Natural killer cell treated with Interleukin-12 subunit alpha and Interleukin-12 subunit beta and Interleukin-15 and Interleukin-18, amount 100 ng/mL, for 72 hours (primary cell): ENCODE measurements around the gene MSI2. TPM values are rescaled to one million over a fixed set of nuclear protein-coding genes. Genes with fewer than 3 reads are reported as not detected.
A peak's percentile ranks its signal among the peaks of the same experiment; 100 is the strongest.

Source experiments
- ATAC-seq, 2 donors: fragments of 150-1000 bp; cut with Tn5 transposase in 1 of 2; sonication (Bioruptor Pico), chemical (Tn5 transposase) in 1 of 2; 2 replicates each; pipeline ENCODE4 v1.10.0; 2021
- DNase-seq: peaks from one replicate; pipeline ENCODE4 v3.0.0; 2022; ENCODE audit warnings: low spot score
- H3K27ac Mint-ChIP-seq, 2 donors: 1 replicate in 1 of 2; 2 replicates in 1 of 2; pipeline ENCODE4 v1.8.0; 2022; ENCODE audit warnings: mixed read lengths in 2 of 2, mild to moderate bottlenecking in 1 of 2, moderate library complexity in 1 of 2
- H3K27me3 Mint-ChIP-seq, 2 donors: 1 replicate in 1 of 2; 2 replicates in 1 of 2; pipeline ENCODE4 v1.8.0; 2022; ENCODE audit warnings: mixed read lengths in 2 of 2
- H3K36me3 Mint-ChIP-seq: one replicate; pipeline ENCODE4 v1.8.0; 2022; ENCODE audit warnings: mixed read lengths
- H3K4me1 Mint-ChIP-seq, 2 donors: 1 replicate in 1 of 2; 2 replicates in 1 of 2; pipeline ENCODE4 v1.8.0; 2022; ENCODE audit warnings: low read depth in 2 of 2, mixed read lengths in 2 of 2, mild to moderate bottlenecking in 1 of 2
- H3K4me3 Mint-ChIP-seq: one replicate; pipeline ENCODE4 v1.8.0; 2022; ENCODE audit warnings: mixed read lengths
- H3K9me3 Mint-ChIP-seq: 2 replicates; pipeline ENCODE4 v1.8.0; 2022; ENCODE audit warnings: mixed read lengths
- total RNA-seq, 2 donors: library from RNA; stranded (reverse); gene quantifications; one replicate each; pipeline ENCODE4 v1.2.3, GENCODE V29; 2022

The MSI2 gene
- total RNA-seq, 2 donors from 2014 or later, result 51.3 to 126 TPM

GRCh38 chr17:57714665-57715180 lies 458.4 kb downstream of the MSI2 start:
- Mint-ChIP-seq H3K4me3 (no peak overlapping the region), H3K27me3 (peaks cover 29 to 46% of the 10 kb centered on the region in 2 donors), H3K4me1 (no peaks in the 10 kb centered on the region), H3K27ac (no peak overlapping the region), H3K36me3 (no peaks in the 10 kb centered on the region), H3K9me3 (no peaks in the 10 kb centered on the region)
- DNase-seq (no peak), ATAC-seq (no peak)

DNA sequence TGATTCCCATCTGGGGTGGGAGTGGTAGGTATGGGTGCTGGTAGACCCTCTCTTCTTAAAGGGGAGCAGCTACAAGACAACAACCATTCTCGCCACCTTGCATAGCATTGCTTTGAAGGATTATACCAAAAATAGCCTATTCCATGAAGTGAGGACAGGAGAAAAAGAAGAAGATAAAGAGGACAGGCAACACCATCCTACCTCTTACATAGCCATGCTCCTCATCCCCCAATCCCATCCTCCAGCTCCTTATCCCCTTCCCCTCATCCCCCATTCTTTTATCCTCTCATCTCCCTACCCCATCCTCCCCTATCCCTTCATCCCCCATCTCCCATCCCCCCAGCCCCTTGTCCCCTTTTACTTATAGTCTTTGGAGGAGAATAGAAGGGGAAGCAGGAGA lies 459.7 kb downstream of the MSI2 start:
- no peak overlapping the region for H3K4me3 Mint-ChIP-seq
- H3K36me3 Mint-ChIP-seq, result no peaks in the 10 kb centered on the region
- DNase-seq (no peak), ATAC-seq (no peak)
- H3K27me3 Mint-ChIP-seq, result peaks cover 26 to 44% of the 10 kb centered on the region in 2 donors
- H3K27ac Mint-ChIP-seq, result no peak overlapping the region
- H3K4me1 Mint-ChIP-seq, result no peaks in the 10 kb centered on the region
- no peaks in the 10 kb centered on the region for H3K9me3 Mint-ChIP-seq

DNA sequence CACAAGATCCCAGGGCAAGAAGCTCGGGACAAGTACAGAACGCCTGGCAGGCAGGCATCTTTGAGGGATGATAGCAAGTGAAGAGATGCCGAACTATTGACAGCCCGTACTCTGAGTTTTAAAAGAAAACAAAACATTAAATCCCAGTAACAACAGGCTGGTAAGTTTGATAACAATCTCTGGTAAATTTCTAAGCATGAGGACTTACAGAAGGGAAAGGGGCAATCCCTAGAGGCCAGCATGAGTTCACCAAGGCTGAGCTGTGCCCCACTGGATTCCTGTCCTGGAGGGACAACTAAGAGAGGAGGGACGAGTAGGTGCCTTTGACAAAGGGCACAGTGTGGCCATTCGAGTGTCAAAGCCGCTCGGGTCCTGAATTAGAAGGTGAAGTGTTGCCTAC lies 462.6 kb downstream of the MSI2 start:
- no peak overlapping the region for H3K4me3 Mint-ChIP-seq
- no peaks in the 10 kb centered on the region for H3K9me3 Mint-ChIP-seq
- H3K4me1 Mint-ChIP-seq, result peaks cover 6 to 9% of the 10 kb centered on the region in 2 donors
- H3K27ac Mint-ChIP-seq, result no peak overlapping the region
- H3K36me3 Mint-ChIP-seq, result no peaks in the 10 kb centered on the region
- ATAC-seq (no peak), DNase-seq (no peak)
- peaks cover 12 to 23% of the 10 kb centered on the region in 2 donors for H3K27me3 Mint-ChIP-seq

DNA sequence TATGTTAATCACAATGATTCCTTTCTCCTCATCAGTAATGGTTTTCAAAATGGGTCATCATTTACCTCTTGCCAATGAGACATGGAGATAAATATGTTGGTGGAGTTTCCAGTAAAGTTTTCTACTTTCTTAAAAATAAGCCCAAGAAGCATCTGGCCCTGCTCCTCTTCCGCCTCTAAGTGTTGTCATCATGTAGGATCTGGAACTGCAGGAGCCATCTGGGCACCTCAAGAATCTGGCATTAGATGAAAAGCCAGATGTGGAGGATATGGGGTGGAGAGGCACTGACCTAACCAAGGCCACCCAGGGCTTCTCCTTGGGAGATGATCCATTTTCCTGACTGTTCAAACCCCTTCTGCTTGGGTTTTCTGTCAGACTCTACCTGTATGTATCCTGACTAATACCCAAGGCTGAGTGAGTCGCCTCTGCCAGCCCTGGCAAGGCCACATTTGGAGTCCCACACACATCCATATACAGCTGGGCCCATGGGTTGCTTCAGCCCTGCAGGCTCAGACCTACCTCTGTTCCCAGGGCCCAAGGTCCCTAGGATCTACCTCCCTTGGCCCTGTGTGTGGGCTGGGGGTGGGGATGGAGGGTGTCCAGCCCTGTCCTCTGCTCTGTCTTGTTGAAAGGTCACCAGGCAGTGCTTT lies 464.2 kb downstream of the MSI2 start:
- H3K36me3 Mint-ChIP-seq, result no peaks in the 10 kb centered on the region
- DNase-seq, result no peak
- ATAC-seq, result peak in 1 of 2 donors; percentile 33
- H3K9me3 Mint-ChIP-seq, result no peaks in the 10 kb centered on the region
- no peak overlapping the region for H3K27ac Mint-ChIP-seq
- peaks cover 6 to 9% of the 10 kb centered on the region in 2 donors for H3K4me1 Mint-ChIP-seq
- peaks cover 9 to 22% of the 10 kb centered on the region in 2 donors for H3K27me3 Mint-ChIP-seq
- H3K4me3 Mint-ChIP-seq, result no peak overlapping the region

- peaks cover 0 to 6% of the 10 kb centered on the region in 2 donors for H3K27me3 Mint-ChIP-seq
- peaks cover 6 to 9% of the 10 kb centered on the region in 2 donors for H3K4me1 Mint-ChIP-seq
- no peaks in the 10 kb centered on the region for H3K36me3 Mint-ChIP-seq
- DNase-seq (no peak), ATAC-seq (no peak)
- no peak overlapping the region for H3K4me3 Mint-ChIP-seq
- peak overlapping the region in 1 of 2 donors; percentile 17 for H3K27ac Mint-ChIP-seq
- no peaks in the 10 kb centered on the region for H3K9me3 Mint-ChIP-seq
Observed at GRCh38 chr17:57721967-57722703, 465.8 kb downstream of the MSI2 start.

DNA sequence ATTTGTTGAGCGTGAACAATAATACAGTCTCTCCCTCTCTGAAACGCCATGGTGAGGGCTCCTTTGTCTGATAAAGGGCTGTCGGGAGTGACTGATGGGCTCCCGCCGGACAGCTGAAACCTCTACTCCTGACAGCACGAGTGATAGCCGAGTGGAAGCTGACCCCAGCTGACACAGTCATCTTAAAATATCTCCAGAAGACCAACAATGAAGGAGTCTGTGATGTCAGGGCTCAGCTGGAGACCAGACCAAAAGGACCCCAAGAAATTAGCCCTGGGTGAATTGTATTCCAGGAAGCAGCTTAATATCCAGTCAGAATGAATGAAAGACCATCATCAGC lies 466.4 kb downstream of the MSI2 start:
- DNase-seq, result no peak
- Mint-ChIP-seq H3K27ac (peak overlapping the region in 1 of 2 donors; percentile 17), H3K4me3 (no peak overlapping the region), H3K4me1 (peaks cover 6 to 9% of the 10 kb centered on the region in 2 donors), H3K27me3 (peaks cover 0 to under 1% of the 10 kb centered on the region in 2 donors), H3K9me3 (no peaks in the 10 kb centered on the region), H3K36me3 (no peaks in the 10 kb centered on the region)
- no peak for ATAC-seq

GRCh38 chr17:57723427-57724025 lies 467.2 kb downstream of the MSI2 start:
- DNase-seq (no peak), ATAC-seq (peak in 1 of 2 donors; percentile 7)
- Mint-ChIP-seq H3K9me3 (no peaks in the 10 kb centered on the region), H3K27ac (no peak overlapping the region), H3K27me3 (no peaks in the 10 kb centered on the region), H3K4me3 (no peak overlapping the region), H3K36me3 (no peaks in the 10 kb centered on the region), H3K4me1 (peaks cover 6 to 9% of the 10 kb centered on the region in 2 donors)

GRCh38 chr17:57724026-57724728 lies 467.9 kb downstream of the MSI2 start:
- no peaks in the 10 kb centered on the region for H3K9me3 Mint-ChIP-seq
- peaks cover 6 to 9% of the 10 kb centered on the region in 2 donors for H3K4me1 Mint-ChIP-seq
- H3K27me3 Mint-ChIP-seq, result no peaks in the 10 kb centered on the region
- DNase-seq, result no peak
- no peaks in the 10 kb centered on the region for H3K36me3 Mint-ChIP-seq
- no peak overlapping the region for H3K27ac Mint-ChIP-seq
- ATAC-seq, result peak in 1 of 2 donors; percentile 34
- no peak overlapping the region for H3K4me3 Mint-ChIP-seq

DNA sequence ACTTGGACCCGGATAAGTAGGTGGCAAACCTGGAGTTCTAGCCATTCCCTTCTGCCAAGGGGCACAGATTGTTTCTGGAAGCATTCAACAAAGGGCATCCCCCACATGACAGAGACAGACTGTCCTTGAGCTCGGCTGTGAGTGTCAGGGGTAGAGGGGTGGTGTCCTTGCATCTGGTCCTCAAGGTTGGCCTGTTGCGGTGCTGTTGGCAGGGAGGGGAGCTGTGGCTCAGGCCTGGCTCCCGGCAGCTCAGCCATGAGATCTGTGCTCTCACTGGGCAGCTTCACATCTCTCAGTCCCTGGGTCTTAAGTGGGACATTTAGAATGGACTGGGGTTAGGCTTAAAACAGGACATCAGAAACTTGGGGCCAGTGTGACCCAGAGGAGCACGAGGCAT lies 468.4 kb downstream of the MSI2 start:
- peaks cover 6 to 9% of the 10 kb centered on the region in 2 donors for H3K4me1 Mint-ChIP-seq
- no peaks in the 10 kb centered on the region for H3K27me3 Mint-ChIP-seq
- ATAC-seq (no peak), DNase-seq (no peak)
- H3K9me3 Mint-ChIP-seq, result no peaks in the 10 kb centered on the region
- H3K36me3 Mint-ChIP-seq, result no peaks in the 10 kb centered on the region
- H3K27ac Mint-ChIP-seq, result peak overlapping the region in 1 of 2 donors; percentile 66
- H3K4me3 Mint-ChIP-seq, result no peak overlapping the region

DNA sequence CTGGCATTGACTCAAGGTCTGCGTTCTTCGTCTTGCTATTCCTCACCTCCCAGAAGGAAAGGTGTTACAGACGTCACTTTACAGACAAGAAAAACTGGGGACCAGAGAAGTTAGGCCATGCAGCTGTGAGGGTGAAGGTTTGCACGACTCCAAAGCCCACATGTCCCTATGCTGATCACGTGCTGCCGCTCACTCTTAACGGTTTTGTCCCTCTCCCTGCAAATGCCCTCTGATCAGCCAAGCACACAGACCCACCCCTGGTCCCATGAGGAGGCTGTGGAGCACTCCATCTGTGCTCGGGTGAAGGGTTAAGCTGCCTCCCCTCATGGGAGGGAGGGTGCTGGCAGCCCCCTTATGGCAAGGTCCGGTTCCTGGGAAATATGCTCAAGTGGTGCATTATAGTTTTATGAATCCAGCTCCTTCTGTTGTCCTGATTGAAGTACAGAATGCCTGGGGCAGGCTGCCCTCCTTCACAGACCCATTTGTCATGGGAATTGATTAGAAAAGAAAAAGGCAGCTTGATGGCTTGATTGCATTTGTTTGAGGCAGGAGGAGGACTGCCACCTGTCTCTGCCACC lies 470.0 kb downstream of the MSI2 start:
- ATAC-seq (no peak), DNase-seq (no peak)
- Mint-ChIP-seq H3K27me3 (no peaks in the 10 kb centered on the region), H3K36me3 (no peaks in the 10 kb centered on the region), H3K27ac (no peak overlapping the region), H3K9me3 (no peaks in the 10 kb centered on the region), H3K4me3 (no peak overlapping the region), H3K4me1 (peaks cover 11 to 16% of the 10 kb centered on the region in 2 donors)

DNA sequence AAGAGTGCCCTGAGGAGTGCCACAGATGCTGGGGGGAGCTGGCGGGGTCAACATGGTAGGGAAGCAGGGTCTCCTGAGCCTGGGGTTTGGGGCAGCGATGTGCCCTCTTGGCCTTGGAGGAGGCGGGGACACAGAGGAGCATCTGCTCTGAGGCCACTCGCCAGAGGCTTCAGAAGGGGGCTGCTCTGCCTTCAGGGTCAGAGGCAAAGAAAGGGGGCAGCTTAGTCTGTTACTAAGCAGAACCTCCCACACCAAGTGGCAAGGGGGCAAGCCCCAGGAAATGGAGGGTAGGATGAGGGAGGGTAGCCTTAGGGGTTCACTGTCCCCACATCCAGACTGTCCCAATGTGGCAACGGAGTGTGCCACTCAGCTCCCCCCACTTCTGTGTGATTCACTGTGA lies 470.5 kb downstream of the MSI2 start:
- peaks cover 11 to 16% of the 10 kb centered on the region in 2 donors for H3K4me1 Mint-ChIP-seq
- no peak overlapping the region for H3K4me3 Mint-ChIP-seq
- no peaks in the 10 kb centered on the region for H3K9me3 Mint-ChIP-seq
- H3K36me3 Mint-ChIP-seq, result no peaks in the 10 kb centered on the region
- H3K27ac Mint-ChIP-seq, result no peak overlapping the region
- DNase-seq (no peak), ATAC-seq (no peak)
- H3K27me3 Mint-ChIP-seq, result no peaks in the 10 kb centered on the region

DNA sequence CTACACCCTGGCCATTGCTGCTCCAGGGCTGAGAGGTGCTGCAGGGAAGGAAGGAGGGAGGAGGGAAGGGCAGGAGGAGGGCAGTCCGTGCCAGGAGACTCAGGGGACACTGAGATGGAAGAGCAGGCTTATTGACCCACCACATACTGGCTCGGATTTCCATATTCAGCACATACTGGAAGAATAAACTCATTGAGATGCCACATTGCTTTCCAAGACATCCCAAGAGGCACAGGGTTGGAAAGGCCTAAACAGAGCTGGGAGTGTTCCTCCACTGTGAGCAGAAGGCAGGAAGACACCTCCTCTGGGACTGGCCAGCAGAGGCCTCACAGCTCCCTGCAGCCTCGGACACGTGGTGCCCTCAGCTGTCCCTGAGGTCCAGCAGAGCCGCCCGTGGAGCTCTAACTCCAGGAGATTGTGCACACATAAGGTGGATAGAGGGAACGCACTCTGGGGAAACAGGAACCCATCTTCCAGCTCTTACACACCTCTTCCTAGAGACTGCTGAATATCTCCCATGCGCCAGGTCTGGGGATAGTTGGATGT lies 471.4 kb downstream of the MSI2 start:
- Mint-ChIP-seq H3K4me1 (peaks cover 11 to 16% of the 10 kb centered on the region in 2 donors), H3K36me3 (no peaks in the 10 kb centered on the region), H3K27ac (no peak overlapping the region), H3K9me3 (no peaks in the 10 kb centered on the region), H3K4me3 (no peak overlapping the region), H3K27me3 (peaks cover 0 to 1% of the 10 kb centered on the region in 2 donors)
- ATAC-seq (no peak), DNase-seq (no peak)

- DNase-seq, result no peak
- Mint-ChIP-seq H3K4me3 (no peak overlapping the region), H3K9me3 (no peaks in the 10 kb centered on the region), H3K27ac (no peak overlapping the region), H3K36me3 (no peaks in the 10 kb centered on the region), H3K27me3 (peaks cover 5 to 12% of the 10 kb centered on the region in 2 donors), H3K4me1 (peaks cover 5 to 6% of the 10 kb centered on the region in 2 donors)
- ATAC-seq, result peak; percentile 44 to 60
Observed at GRCh38 chr17:57730026-57730701, 473.8 kb downstream of the MSI2 start.
